Erythroblast (primary cell): Measurements from ENCODE around the gene PDZD7.

ENCODE experiments used
- GATA1 ChIP-seq: IDR thresholded peaks from 2 replicates; pipeline ENCODE4 v1.6.1; 2011; ENCODE audit warnings: low read depth, mild to moderate bottlenecking, control low read depth, low read length, moderate library complexity
- POLR2A ChIP-seq: IDR thresholded peaks from 2 replicates; pipeline ENCODE4 v1.6.1; 2011; ENCODE audit warnings: mild to moderate bottlenecking, low read length

DNA sequence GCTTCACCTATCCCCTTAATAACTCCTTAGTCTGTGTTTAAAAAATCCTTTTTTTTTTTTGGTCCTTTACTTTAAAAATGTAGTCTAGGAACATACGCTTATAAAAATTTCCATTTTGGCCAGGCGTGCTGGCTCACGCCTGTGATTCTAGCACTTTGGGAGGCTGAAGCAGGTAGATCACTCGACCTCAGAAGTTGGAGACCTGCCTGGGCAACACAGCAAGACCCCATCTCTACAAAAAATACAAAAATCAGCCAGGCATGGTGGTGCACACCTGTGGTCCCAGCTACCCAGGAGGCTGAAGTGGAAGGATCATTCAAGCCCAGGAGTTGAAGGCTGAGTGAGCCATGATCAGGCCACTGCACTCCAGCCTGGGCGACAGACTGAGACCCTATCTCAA lies 45.7 kb upstream of the PDZD7 start:
- no peak for TF ChIP-seq POLR2A
- no peak for TF ChIP-seq GATA1
